Muscle layer of duodenum (tissue), 2 donors: ENCODE data around the gene STEAP3.

Source experiments
- H3K27ac ChIP-seq: one replicate; pipeline ENCODE4 v1.7.0; 2013; ENCODE audit warnings: mild to moderate bottlenecking, low read length
- H3K27me3 ChIP-seq: one replicate; pipeline ENCODE4 v1.7.0; 2013; ENCODE audit warnings: low read depth, mild to moderate bottlenecking, control low read depth, low read length
- H3K36me3 ChIP-seq, 2 donors: one replicate each; pipeline ENCODE4 v1.7.0; 2013; ENCODE audit warnings: low read length in 2 of 2, control low read depth in 1 of 2, mild to moderate bottlenecking in 1 of 2; ENCODE audit not compliant: insufficient read depth in 2 of 2, control insufficient read depth in 1 of 2
- H3K4me1 ChIP-seq, 2 donors: one replicate each; pipeline ENCODE4 v1.7.0; 2013; ENCODE audit warnings: low read length in 2 of 2, mild to moderate bottlenecking in 2 of 2, control low read depth in 1 of 2, moderate library complexity in 1 of 2; ENCODE audit not compliant: insufficient read depth in 2 of 2, control insufficient read depth in 1 of 2
- H3K4me3 ChIP-seq, 2 donors: one replicate each; pipeline ENCODE4 v1.7.0; 2013; ENCODE audit warnings: low read length in 2 of 2, low read depth in 1 of 2, mild to moderate bottlenecking in 1 of 2
- H3K9me3 ChIP-seq, 2 donors: one replicate each; pipeline ENCODE4 v1.7.0; 2013; ENCODE audit warnings: low read length in 2 of 2, control low read depth in 1 of 2, mild to moderate bottlenecking in 1 of 2; ENCODE audit not compliant: control insufficient read depth in 1 of 2
- donor health status: healthy.

The STEAP3 gene

GRCh38 chr2:119202610-119203310 lies 20.9 kb upstream of the STEAP3 start:
- Histone ChIP-seq H3K4me1 (no peaks in the 10 kb centered on the region), H3K36me3 (no peaks in the 10 kb centered on the region), H3K27me3 (no peaks in the 10 kb centered on the region), H3K4me3 (no peak overlapping the region), H3K9me3 (no peaks in the 10 kb centered on the region), H3K27ac (no peak overlapping the region)

GRCh38 chr2:119204525-119204924 lies 19.1 kb upstream of the STEAP3 start:
- Histone ChIP-seq H3K9me3 (no peaks in the 10 kb centered on the region), H3K27ac (no peak overlapping the region), H3K4me3 (no peak overlapping the region), H3K27me3 (no peaks in the 10 kb centered on the region), H3K36me3 (no peaks in the 10 kb centered on the region), H3K4me1 (no peaks in the 10 kb centered on the region)

DNA sequence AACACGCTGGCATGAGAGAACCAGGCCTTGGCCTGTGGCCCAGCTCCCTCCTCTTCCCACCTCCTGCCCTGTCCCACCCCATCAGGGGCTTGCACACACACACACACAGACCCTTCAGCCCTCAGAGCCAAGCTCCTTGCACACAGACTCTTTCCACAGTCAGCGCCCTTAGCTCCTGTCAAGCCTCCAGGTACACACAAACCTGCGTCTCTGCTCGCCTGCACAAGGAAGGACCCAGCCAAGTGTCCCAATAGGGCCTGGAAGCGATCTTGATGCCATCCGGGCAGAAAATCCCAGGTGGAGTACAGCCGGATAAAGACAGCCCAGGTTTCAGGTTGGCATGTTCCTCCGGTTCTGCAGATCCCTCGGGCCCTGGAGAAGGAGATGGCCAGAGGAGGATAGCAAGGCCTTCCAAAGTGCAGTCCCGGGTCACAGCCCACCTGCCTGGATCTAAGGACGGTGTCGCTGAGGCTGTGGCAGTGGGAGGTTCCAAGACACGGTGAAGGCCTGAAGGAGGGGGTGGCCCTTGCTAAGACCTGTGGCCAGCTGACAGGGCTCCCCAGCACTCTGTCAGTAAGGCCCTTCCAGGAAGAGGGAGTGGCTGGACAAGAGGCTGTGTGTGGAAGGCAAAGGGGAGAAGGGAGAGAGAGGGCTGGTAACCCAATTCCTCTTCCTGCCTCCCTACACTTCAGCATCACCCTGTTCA lies 18.5 kb upstream of the STEAP3 start:
- H3K27me3 ChIP-seq: no peaks in the 10 kb centered on the region
- H3K36me3 ChIP-seq: no peaks in the 10 kb centered on the region
- H3K4me1 ChIP-seq: no peaks in the 10 kb centered on the region
- H3K27ac ChIP-seq: no peak overlapping the region
- no peaks in the 10 kb centered on the region for H3K9me3 ChIP-seq
- H3K4me3 ChIP-seq: no peak overlapping the region

DNA sequence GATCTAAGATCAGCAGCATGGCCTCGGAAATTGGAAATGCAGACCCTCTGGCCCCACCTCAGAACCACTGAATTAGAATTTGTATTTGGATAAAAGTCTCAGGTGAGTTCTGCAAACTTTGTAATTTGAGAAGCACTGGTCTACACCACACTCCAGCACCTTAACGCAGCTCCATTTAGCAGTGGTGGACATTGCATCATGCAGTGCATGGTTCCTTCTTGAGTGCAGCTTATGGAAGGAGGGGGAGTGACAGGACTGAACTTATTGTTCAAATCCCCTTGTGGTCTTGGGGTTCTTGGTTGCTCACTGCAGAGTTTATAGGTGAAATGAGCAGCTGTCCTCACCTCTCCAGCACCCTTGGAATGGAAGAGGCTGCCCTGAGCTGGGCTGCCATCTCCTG lies 17.4 kb upstream of the STEAP3 start:
- H3K9me3 ChIP-seq: no peaks in the 10 kb centered on the region
- no peak overlapping the region for H3K27ac ChIP-seq
- no peaks in the 10 kb centered on the region for H3K36me3 ChIP-seq
- H3K27me3 ChIP-seq: no peaks in the 10 kb centered on the region
- no peaks in the 10 kb centered on the region for H3K4me1 ChIP-seq
- no peak overlapping the region for H3K4me3 ChIP-seq

GRCh38 chr2:119207447-119207846 lies 16.2 kb upstream of the STEAP3 start:
- Histone ChIP-seq H3K27me3 (no peaks in the 10 kb centered on the region), H3K9me3 (no peaks in the 10 kb centered on the region), H3K4me1 (no peaks in the 10 kb centered on the region), H3K4me3 (no peak overlapping the region), H3K36me3 (no peaks in the 10 kb centered on the region), H3K27ac (no peak overlapping the region)

- Histone ChIP-seq H3K27me3 (no peaks in the 10 kb centered on the region), H3K4me1 (no peaks in the 10 kb centered on the region), H3K4me3 (no peak overlapping the region), H3K27ac (no peak overlapping the region), H3K36me3 (no peaks in the 10 kb centered on the region), H3K9me3 (no peaks in the 10 kb centered on the region)
Measured at GRCh38 chr2:119208791-119209203, 14.8 kb upstream of the STEAP3 start.

DNA sequence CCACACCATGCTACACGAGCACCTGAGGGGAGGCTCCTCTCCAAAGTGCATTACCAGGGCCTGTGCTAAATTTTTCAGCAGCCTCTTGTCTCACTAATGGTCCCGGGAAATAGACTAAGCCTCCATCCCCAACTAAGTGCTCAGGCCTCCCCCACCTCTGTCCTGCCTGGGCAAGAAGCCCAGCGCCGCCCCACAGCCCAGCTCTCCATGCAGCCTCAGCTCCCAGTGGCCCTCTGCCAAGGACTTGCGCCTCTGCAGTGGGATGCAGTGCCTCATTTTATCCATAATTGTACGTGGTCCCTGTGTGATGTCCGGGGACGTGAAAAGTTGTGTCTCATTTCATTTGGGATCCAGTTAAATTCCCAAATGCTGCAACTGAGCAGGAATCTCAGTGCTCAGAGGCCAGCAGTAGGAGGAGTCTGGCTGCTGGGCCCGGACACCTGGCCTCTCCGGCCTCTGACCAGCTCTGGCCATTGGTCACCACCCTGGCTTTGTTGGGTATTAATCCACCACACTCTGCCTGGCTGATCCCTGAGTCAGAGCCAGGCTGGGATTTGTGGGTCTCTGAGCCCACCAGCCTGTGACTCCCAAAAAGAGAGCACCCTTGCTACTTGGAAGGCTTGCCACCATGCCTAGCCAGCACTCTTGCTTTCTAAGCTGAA lies 11.4 kb upstream of the STEAP3 start:
- Histone ChIP-seq H3K4me1 (no peaks in the 10 kb centered on the region), H3K27ac (no peak overlapping the region), H3K27me3 (no peaks in the 10 kb centered on the region), H3K4me3 (no peak overlapping the region), H3K9me3 (no peaks in the 10 kb centered on the region), H3K36me3 (no peaks in the 10 kb centered on the region)

DNA sequence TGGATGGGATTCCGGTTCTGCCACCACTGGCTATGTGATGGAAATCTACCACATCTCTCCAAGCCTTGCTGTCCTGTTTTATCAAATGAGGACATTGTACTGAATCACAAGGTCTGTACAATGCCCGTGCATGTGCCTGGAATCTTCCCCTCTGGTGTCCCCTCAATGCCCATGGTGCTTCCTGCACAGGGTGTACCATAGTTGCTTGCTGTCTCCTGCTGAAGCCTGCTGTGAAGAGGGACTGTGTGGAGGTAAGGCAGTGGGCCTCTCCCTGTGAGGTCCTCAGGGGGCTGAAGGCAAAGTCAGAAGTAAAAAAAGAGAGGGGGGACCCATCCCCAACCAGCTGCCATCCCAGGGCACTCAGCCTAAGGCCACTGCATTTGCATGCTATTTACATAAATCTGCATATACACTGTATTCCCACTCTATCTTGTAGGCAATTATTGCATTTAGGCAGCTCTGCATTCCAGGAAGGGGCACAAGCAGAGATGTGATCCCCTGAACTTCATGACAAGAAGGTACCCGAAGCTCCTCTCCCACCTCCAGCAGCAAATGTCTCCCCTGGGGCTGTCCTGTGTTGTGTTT lies 9.1 kb upstream of the STEAP3 start:
- no peaks in the 10 kb centered on the region for H3K4me1 ChIP-seq
- no peak overlapping the region for H3K4me3 ChIP-seq
- no peaks in the 10 kb centered on the region for H3K27me3 ChIP-seq
- H3K9me3 ChIP-seq: no peaks in the 10 kb centered on the region
- H3K27ac ChIP-seq: no peak overlapping the region
- no peaks in the 10 kb centered on the region for H3K36me3 ChIP-seq

GRCh38 chr2:119216994-119217393 lies 6.6 kb upstream of the STEAP3 start:
- no peak overlapping the region for H3K27ac ChIP-seq
- no peaks in the 10 kb centered on the region for H3K9me3 ChIP-seq
- no peaks in the 10 kb centered on the region for H3K27me3 ChIP-seq
- H3K4me1 ChIP-seq: no peaks in the 10 kb centered on the region
- no peak overlapping the region for H3K4me3 ChIP-seq
- H3K36me3 ChIP-seq: no peaks in the 10 kb centered on the region

DNA sequence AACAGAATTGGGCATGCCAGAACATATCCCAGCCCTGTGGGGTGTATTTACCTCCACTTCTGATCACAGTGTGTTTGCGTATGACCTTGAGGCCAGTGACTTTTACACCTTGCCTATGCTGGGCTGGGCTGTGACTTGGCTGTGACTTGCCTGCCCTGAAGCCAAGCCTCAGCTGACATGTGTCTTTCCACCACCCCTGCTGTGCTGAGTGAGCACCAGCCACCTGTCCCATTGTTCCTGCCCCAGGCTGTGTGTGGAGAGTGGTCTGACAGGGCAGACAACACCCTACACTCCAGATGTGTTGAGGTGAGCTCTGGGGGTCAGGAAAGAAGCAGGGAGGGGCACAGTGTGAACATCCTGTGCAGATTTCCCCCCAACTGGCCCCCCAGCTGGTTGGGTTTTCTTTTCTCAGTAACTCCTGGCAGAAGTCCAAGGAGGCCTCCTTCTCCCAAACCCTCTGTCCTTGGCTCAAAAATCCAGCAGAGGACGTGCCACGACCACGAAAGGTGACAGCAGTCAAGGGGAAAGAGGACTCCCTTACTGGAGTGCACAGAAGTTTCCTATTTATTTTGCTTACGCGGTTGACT lies 5.1 kb upstream of the STEAP3 start:
- no peak overlapping the region for H3K4me3 ChIP-seq
- no peaks in the 10 kb centered on the region for H3K27me3 ChIP-seq
- H3K9me3 ChIP-seq: no peaks in the 10 kb centered on the region
- H3K4me1 ChIP-seq: no peaks in the 10 kb centered on the region
- no peaks in the 10 kb centered on the region for H3K36me3 ChIP-seq
- no peak overlapping the region for H3K27ac ChIP-seq

GRCh38 chr2:119219873-119220272 lies 3.8 kb upstream of the STEAP3 start:
- Histone ChIP-seq H3K4me3 (no peak overlapping the region), H3K9me3 (no peaks in the 10 kb centered on the region), H3K36me3 (no peaks in the 10 kb centered on the region), H3K27ac (no peak overlapping the region), H3K27me3 (peaks cover 5% of the 10 kb centered on the region), H3K4me1 (peaks cover 5 to 11% of the 10 kb centered on the region in 2 donors)
